ENCODE measurements around the gene PCDHGA1. TPM values are rescaled to one million over a fixed set of nuclear protein-coding genes. Genes with fewer than 3 reads are reported as not detected.

Gene PCDHGA1
- total RNA-seq, 2 donors from 2014 or later, result 0.33 to 0.78 TPM

DNA sequence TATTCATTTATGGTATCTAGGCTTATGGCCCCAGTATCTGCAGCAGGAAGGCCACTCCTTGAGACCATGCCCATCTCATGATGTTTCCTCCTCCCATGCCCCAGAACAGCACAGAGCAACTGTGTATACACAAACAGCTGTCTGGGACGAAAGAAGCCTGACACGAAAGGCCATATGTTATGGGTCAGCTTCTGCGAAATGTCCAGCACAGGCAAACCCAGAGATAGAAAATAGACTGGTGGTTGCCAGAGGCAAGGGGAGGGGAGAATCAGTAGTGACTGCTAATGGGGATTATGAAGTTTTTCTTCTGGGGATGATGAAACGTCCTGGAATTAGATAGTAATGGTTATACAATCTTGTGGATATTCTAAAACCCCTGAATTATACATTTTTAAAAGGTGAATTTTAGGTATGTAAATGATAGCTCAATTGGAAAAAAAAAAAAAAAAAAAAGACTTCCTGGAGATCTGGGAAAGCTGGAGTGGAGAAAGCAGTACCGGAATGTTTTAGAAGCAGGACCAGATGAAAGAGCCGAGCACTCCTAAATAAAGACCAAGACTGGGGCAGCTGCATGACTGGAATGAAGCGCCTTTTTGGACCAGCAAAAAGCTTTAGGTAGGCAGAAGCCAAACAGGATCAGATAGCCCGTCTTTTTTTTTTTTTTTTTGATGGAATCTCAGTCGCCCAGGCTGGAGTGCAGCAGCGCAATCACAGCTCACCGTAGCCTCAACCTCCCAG lies 187.7 kb downstream of the PCDHGA1 start:
- DNase-seq (no peak), ATAC-seq (no peak)
- Histone ChIP-seq H3K27ac (no peak overlapping the region), H3K4me3 (no peak overlapping the region), H3K4me1 (peaks cover 24% of the 10 kb centered on the region), H3K36me3 (replicated peaks in 1 of 2; ENCODE audit: insufficient read depth in 1 of 2, low read depth in 2 of 2) (peaks cover 0 to 14% of the 10 kb centered on the region in 2 donors), H3K9me3 (no peaks in the 10 kb centered on the region), H3K27me3 (no peaks in the 10 kb centered on the region)
- no peak for TF ChIP-seq POLR2A (IDR thresholded peaks at IDR 0.05)
- intact Hi-C loops (cut with DNase I), result loop anchor here (10.0 kb wide), 1 partner anchor 103 kb away; the partner anchor contains the start of genes PCDHGA10 and PCDHGB7
- WGBS, 2 donors, result 88% methylated on average over 11 of the region's 11 CpGs

DNA sequence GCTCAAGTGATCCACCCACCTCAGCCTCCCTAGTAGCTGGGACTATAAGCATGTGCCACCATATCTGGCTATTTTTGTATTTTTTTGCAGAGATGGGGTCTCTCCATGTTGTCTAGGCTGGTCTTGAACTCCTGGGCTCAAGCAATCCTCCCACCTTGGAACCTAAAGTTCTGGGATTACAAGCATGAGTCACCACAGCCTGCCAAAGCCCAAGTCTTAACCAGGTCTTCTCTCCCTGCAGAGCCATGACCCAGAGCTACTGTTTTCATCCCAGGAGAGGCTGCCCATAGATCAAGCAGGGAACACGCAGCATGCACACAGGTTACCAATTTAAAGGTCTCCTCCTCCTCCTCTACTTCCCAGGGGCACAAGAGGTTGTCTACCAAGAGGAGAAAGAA lies 188.3 kb downstream of the PCDHGA1 start:
- Histone ChIP-seq H3K4me3 (no peak overlapping the region), H3K27ac (no peak overlapping the region), H3K36me3 (replicated peaks in 1 of 2; ENCODE audit: insufficient read depth in 1 of 2, low read depth in 2 of 2) (peaks cover 0 to 16% of the 10 kb centered on the region in 2 donors), H3K4me1 (peaks cover 18% of the 10 kb centered on the region), H3K27me3 (no peaks in the 10 kb centered on the region), H3K9me3 (no peaks in the 10 kb centered on the region)
- no peak for ATAC-seq
- 92 to 100% methylated on average over 1 of the region's 1 CpG for WGBS, 2 donors
- TF ChIP-seq, protein P1, sequence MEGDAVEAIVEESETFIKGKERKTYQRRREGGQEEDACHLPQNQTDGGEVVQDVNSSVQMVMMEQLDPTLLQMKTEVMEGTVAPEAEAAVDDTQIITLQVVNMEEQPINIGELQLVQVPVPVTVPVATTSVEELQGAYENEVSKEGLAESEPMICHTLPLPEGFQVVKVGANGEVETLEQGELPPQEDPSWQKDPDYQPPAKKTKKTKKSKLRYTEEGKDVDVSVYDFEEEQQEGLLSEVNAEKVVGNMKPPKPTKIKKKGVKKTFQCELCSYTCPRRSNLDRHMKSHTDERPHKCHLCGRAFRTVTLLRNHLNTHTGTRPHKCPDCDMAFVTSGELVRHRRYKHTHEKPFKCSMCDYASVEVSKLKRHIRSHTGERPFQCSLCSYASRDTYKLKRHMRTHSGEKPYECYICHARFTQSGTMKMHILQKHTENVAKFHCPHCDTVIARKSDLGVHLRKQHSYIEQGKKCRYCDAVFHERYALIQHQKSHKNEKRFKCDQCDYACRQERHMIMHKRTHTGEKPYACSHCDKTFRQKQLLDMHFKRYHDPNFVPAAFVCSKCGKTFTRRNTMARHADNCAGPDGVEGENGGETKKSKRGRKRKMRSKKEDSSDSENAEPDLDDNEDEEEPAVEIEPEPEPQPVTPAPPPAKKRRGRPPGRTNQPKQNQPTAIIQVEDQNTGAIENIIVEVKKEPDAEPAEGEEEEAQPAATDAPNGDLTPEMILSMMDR (IDR thresholded peaks at IDR 0.05), result no peak
- DNase-seq, result no peak
- intact Hi-C loops (cut with DNase I), result loop anchor here (10.0 kb wide), 1 partner anchor 104 kb away; the partner anchor contains the start of genes PCDHGA10 and PCDHGB7

DNA sequence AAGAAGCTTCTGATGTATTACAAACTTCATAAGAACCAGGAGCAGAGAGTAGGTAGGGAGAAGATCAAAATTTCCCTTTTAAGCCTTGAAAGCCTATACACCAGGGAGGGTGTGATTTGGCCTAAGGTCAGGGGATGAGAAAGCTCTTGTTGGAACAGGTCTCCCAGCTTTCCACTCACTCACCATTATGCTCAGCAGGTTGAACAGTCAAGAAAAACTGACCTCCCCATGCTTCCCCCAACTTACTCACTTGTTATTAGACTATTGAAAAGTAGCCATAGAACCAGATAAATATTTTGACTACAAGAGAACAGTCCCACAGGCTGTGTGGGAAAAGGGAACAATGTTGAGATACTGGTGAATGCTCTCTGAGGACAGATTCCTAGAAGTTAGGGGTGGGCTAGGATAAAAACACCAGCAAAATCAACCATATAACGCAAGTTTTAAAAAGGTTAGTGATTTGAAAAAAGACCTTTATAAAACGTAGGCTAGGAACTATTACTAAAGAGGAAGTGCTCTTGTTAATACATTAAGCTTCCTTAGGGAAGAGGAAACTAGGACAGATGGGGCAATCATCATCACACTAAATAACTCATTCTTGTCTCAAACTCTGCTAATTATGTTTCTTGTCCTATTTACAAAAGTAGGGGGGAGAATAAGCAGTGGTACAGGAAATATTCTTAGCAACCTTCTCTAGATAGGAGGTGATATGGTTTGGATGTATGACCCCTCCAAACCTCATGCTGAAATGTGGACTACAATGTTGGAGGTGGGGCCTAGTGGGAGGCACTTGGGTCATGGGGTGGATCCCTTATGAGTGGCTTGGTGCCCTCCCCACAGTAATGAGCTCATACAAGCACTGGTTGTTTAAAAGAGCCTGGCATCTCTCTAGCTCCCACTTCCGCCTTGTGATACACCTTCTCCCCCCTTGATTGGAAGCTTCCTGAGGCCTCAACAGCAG lies 189.6 kb downstream of the PCDHGA1 start:
- Histone ChIP-seq H3K9me3 (no peaks in the 10 kb centered on the region), H3K27me3 (no peaks in the 10 kb centered on the region), H3K4me3 (no peak overlapping the region), H3K27ac (peak overlapping the region in 1 of 4 donors; percentile 57), H3K36me3 (replicated peaks in 1 of 2; ENCODE audit: insufficient read depth in 1 of 2, low read depth in 2 of 2) (peaks cover 0 to 19% of the 10 kb centered on the region in 2 donors), H3K4me1 (peaks cover 13% of the 10 kb centered on the region)
- WGBS, 2 donors, result 76 to 82% methylated on average over 3 of the region's 3 CpGs
- intact Hi-C loops (cut with DNase I), result loop anchor here (10.0 kb wide), 1 partner anchor 105 kb away; the partner anchor contains the start of genes PCDHGA10 and PCDHGB7
- ATAC-seq, result no peak
- no peak for DNase-seq
- TF ChIP-seq, protein P1 (IDR thresholded peaks at IDR 0.05), result no peak
- TF ChIP-seq POLR2A (IDR thresholded peaks at IDR 0.05), result no peak

DNA sequence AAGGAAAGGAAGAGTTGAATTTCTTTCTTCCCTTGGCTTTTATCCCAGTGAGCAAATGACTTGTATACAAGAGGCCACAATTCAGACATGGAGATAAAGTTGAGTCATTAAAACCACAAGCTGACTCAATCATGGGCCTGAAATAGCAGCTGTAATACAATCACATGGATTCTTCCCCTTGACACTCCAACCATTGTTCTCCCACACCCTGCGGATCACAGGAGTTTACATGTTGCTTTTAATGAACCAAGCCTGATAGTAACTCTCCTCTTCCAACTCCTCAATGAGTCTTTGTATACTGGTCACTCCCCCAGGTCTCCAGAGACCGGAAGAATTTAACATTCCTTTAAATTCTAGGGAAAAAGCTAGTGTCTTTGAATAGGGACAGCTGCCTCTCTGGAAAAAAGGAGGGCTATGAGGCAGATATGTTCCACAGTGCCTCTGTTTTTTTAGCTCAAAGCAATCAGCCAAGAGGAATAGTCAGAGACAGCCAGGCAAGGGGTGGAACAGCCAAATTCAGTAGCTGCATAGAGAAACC lies 191.0 kb downstream of the PCDHGA1 start:
- no peaks in the 10 kb centered on the region for H3K9me3 ChIP-seq
- H3K27me3 ChIP-seq, result no peaks in the 10 kb centered on the region
- 65 to 84% methylated on average over 2 of the region's 2 CpGs for WGBS, 2 donors
- H3K36me3 ChIP-seq (replicated peaks in 1 of 2; ENCODE audit: insufficient read depth in 1 of 2, low read depth in 2 of 2), result peaks cover 0 to 17% of the 10 kb centered on the region in 2 donors
- TF ChIP-seq, protein P1 (IDR thresholded peaks at IDR 0.05), result no peak
- no peak for TF ChIP-seq POLR2A (IDR thresholded peaks at IDR 0.05)
- peak overlapping the region in 3 of 4 donors; percentile 11 to 57 (median 23) for H3K27ac ChIP-seq
- intact Hi-C loops (cut with DNase I), result no loop called here
- DNase-seq, result peak in 1 of 4 donors; percentile 47
- ATAC-seq, result no peak
- H3K4me1 ChIP-seq, result peaks cover 28% of the 10 kb centered on the region
- H3K4me3 ChIP-seq, result no peak overlapping the region

DNA sequence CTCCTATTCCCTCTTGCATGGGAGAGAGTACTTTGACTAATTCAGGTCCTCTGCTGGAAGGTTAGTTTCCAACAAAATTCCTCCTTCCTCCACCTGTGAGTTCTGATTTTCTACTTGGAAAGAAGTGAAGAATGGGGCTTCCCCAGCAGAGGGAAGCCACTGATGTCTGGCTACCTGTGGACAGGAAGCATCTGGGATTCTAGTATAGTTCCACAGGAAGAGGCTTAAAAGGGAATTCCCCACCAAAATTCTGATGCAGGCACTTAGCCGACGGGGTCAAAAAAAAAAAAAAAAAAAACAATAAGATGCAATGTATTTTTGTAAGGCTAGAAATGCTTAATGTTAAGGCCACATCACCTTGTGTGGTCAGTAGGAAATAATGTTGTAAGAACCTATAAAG lies 192.0 kb downstream of the PCDHGA1 start:
- Histone ChIP-seq H3K27me3 (no peaks in the 10 kb centered on the region), H3K4me3 (no peak overlapping the region), H3K4me1 (peaks cover 28% of the 10 kb centered on the region), H3K9me3 (no peaks in the 10 kb centered on the region), H3K36me3 (replicated peaks in 1 of 2; ENCODE audit: insufficient read depth in 1 of 2, low read depth in 2 of 2) (peaks cover 0 to 9% of the 10 kb centered on the region in 2 donors), H3K27ac (no peak overlapping the region)
- TF ChIP-seq, protein P1 (IDR thresholded peaks at IDR 0.05), result no peak
- no peak for TF ChIP-seq POLR2A (IDR thresholded peaks at IDR 0.05)
- intact Hi-C loops (cut with DNase I), result no loop called here
- no peak for DNase-seq
- WGBS, 2 donors, result 64 to 76% methylated on average over 2 of the region's 2 CpGs
- ATAC-seq, result no peak

All from body of pancreas (tissue), 4 donors.